Measurements from ENCODE around the gene ENDOU. TPM values are rescaled to one million over a fixed set of nuclear protein-coding genes. Genes with fewer than 3 reads are reported as not detected.
A peak's percentile ranks its signal among the peaks of the same experiment; 100 is the strongest.

ENDOU gene
- polyA plus RNA-seq, 1 of the 3 experiments (the other 2 are of a cell fraction): not detected

DNA sequence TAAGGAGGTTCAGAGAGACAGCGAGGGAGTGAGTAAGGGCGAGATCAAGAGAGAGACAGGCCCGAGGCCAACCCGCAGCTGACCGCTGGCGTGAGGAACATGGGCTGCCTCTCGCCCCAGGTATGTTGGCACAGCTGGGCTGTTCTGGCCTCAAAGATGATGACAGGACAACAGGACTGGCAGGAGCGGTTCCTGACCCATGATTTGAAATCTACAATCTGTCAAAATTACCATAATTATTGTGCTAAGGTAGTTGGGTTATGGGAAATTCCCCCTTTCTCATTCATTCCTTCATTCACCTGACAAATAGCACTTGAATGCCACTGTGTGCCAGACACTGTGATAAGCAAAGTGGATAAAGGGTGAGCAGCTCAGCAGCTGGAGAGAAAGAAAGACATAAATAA, 5.1 kb upstream of the ENDOU start:
- no peaks in the 10 kb centered on the region for H3K9me3 ChIP-seq
- no peak overlapping the region for H3K27ac ChIP-seq (ENCODE audit: low read depth in 2 of 2, low read length in 1 of 2)
- no peak overlapping the region for H2AFZ ChIP-seq (ENCODE audit: low read depth)
- H3K36me3 ChIP-seq (replicated peaks in 1 of 2; ENCODE audit: control insufficient read depth in 1 of 2, insufficient read depth in 2 of 2, low read length in 1 of 2): no peaks in the 10 kb centered on the region
- TF ChIP-seq GABPA (IDR thresholded peaks at IDR 0.05; ENCODE audit: low read depth) (no peak), POLR2AphosphoS5 (IDR thresholded peaks at IDR 0.05; ENCODE audit: low read depth, low read length) (no peak), RXRA (IDR thresholded peaks at IDR 0.05; ENCODE audit: borderline replicate concordance, low read depth) (no peak), FOXJ3 (CRISPR knock-in tag; IDR thresholded peaks at IDR 0.05) (no peak), GATA2 (CRISPR knock-in tag; IDR thresholded peaks at IDR 0.05) (peak; percentile 9; the same call in 1 of the 2 replicates)
- H3K4me2 ChIP-seq: no peak overlapping the region
- H3F3A ChIP-seq (replicated peaks; ENCODE audit: insufficient read depth): no peaks in the 10 kb centered on the region
- no peaks in the 10 kb centered on the region for H3K9me2 ChIP-seq
- no peaks in the 10 kb centered on the region for H3K27me3 ChIP-seq (ENCODE audit: insufficient read depth)
- H3K4me1 ChIP-seq (ENCODE audit: control insufficient read depth in 1 of 2, insufficient read depth in 2 of 2, low read depth in 1 of 2, low read length in 1 of 2): peaks cover 0 to 26% of the 10 kb centered on the region in 2 experiments; a peak in 2 of 4 replicates
- H4K20me1 ChIP-seq (ENCODE audit: insufficient read depth): no peaks in the 10 kb centered on the region
- no peak overlapping the region for H3K4me3 ChIP-seq (ENCODE audit: low read depth in 2 of 2, low read length in 1 of 2)
- no peaks in the 10 kb centered on the region for H3K79me2 ChIP-seq (ENCODE audit: insufficient read depth)
- no peak for DNase-seq
- no peak overlapping the region for H3K9ac ChIP-seq
- WGBS (ENCODE audit: low lambda C conversion rate): 83% methylated on average over 8 of the region's 8 CpGs
- ChIA-PET POLR2A (no interaction called here), CTCF (interaction anchor here (1.0 to 43.0 kb wide), 6 partner anchors 12 to 108 kb away, joined by 3 to 1294 read pairs (median 66); partner anchors contain the start of gene SLC48A1)

DNA sequence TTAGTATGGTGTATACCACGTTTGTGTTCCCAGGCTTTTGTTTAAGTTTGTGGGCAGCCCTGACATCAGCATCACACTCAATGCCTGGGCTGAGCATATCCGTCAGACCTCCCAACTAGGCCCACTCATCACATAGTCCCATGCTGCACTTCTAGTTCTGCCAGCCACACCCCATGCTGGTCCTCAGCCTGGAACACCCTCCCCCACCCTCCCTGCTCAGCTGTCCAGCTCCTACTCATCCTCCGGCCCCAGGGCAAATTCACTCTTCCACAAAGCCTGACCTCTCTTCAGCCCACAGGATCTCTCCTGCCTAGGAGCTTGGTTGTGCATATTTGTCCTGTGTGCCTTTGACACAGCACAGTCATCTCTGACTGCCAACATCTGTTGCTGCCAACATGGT, 3.9 kb upstream of the ENDOU start:
- no peak for TF ChIP-seq GATA2 (CRISPR knock-in tag; IDR thresholded peaks at IDR 0.05)
- no peak for TF ChIP-seq EZH2phosphoT487 (IDR thresholded peaks at IDR 0.05; ENCODE audit: borderline replicate concordance, low read depth)
- no peak for TF ChIP-seq RAD21 (IDR thresholded peaks at IDR 0.05; ENCODE audit: low read length)
- TF ChIP-seq SMC3 (IDR thresholded peaks at IDR 0.05; ENCODE audit: low read depth, low read length): no peak
- no peak for TF ChIP-seq MXI1 (IDR thresholded peaks at IDR 0.05; ENCODE audit: low read depth, low read length)
- TF ChIP-seq, protein P1, sequence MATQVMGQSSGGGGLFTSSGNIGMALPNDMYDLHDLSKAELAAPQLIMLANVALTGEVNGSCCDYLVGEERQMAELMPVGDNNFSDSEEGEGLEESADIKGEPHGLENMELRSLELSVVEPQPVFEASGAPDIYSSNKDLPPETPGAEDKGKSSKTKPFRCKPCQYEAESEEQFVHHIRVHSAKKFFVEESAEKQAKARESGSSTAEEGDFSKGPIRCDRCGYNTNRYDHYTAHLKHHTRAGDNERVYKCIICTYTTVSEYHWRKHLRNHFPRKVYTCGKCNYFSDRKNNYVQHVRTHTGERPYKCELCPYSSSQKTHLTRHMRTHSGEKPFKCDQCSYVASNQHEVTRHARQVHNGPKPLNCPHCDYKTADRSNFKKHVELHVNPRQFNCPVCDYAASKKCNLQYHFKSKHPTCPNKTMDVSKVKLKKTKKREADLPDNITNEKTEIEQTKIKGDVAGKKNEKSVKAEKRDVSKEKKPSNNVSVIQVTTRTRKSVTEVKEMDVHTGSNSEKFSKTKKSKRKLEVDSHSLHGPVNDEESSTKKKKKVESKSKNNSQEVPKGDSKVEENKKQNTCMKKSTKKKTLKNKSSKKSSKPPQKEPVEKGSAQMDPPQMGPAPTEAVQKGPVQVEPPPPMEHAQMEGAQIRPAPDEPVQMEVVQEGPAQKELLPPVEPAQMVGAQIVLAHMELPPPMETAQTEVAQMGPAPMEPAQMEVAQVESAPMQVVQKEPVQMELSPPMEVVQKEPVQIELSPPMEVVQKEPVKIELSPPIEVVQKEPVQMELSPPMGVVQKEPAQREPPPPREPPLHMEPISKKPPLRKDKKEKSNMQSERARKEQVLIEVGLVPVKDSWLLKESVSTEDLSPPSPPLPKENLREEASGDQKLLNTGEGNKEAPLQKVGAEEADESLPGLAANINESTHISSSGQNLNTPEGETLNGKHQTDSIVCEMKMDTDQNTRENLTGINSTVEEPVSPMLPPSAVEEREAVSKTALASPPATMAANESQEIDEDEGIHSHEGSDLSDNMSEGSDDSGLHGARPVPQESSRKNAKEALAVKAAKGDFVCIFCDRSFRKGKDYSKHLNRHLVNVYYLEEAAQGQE (IDR thresholded peaks at IDR 0.05; ENCODE audit: low read depth, low read length): no peak
- TF ChIP-seq, protein P2, sequence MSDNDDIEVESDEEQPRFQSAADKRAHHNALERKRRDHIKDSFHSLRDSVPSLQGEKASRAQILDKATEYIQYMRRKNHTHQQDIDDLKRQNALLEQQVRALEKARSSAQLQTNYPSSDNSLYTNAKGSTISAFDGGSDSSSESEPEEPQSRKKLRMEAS (IDR thresholded peaks at IDR 0.05; ENCODE audit: low read depth): no peak
- no peak for TF ChIP-seq RFX5 (IDR thresholded peaks at IDR 0.05; ENCODE audit: low read length)
- no peak for TF ChIP-seq FOSL2 (IDR thresholded peaks at IDR 0.05; ENCODE audit: borderline replicate concordance, low read depth)
- peaks cover 0 to 16% of the 10 kb centered on the region in 2 experiments; a peak in 2 of 4 replicates for H3K4me1 ChIP-seq (ENCODE audit: control insufficient read depth in 1 of 2, insufficient read depth in 2 of 2, low read depth in 1 of 2, low read length in 1 of 2)
- no peak for DNase-seq
- ChIA-PET POLR2A (no interaction called here), CTCF (interaction anchor here (12.8 to 43.0 kb wide), 3 partner anchors 13 to 45 kb away, joined by 124 to 1294 read pairs (median 298); partner anchors contain the start of gene SLC48A1)
- H3K27me3 ChIP-seq (ENCODE audit: insufficient read depth): no peaks in the 10 kb centered on the region
- H3K9me3 ChIP-seq: no peaks in the 10 kb centered on the region
- H3K4me3 ChIP-seq (ENCODE audit: low read depth in 2 of 2, low read length in 1 of 2): no peak overlapping the region
- WGBS (ENCODE audit: low lambda C conversion rate): 67% methylated on average over 3 of the region's 3 CpGs
- no peak overlapping the region for H3K27ac ChIP-seq (ENCODE audit: low read depth in 2 of 2, low read length in 1 of 2)
- H3K9me2 ChIP-seq: no peaks in the 10 kb centered on the region
- H3F3A ChIP-seq (replicated peaks; ENCODE audit: insufficient read depth): no peaks in the 10 kb centered on the region
- no peaks in the 10 kb centered on the region for H3K79me2 ChIP-seq (ENCODE audit: insufficient read depth)
- H4K20me1 ChIP-seq (ENCODE audit: insufficient read depth): no peaks in the 10 kb centered on the region
- H3K36me3 ChIP-seq (replicated peaks in 1 of 2; ENCODE audit: control insufficient read depth in 1 of 2, insufficient read depth in 2 of 2, low read length in 1 of 2): no peaks in the 10 kb centered on the region
- H3K9ac ChIP-seq: no peak overlapping the region
- no peak overlapping the region for H2AFZ ChIP-seq (ENCODE audit: low read depth)
- H3K4me2 ChIP-seq: no peak overlapping the region
